Uterus (tissue), 2 donors: ENCODE measurements around the gene ALPP.

Source experiments
- POLR2A ChIP-seq, 2 donors: fragments of 450-650 bp; IDR thresholded peaks; one replicate each; pipeline ENCODE4 v1.6.1; 2016; ENCODE audit warnings: antibody characterized with exemption in 2 of 2, mild to moderate bottlenecking in 1 of 2, moderate library complexity in 1 of 2
- TF ChIP-seq, protein P1 (sequence below), 4 experiments: fragments of 200-600 bp in 2 of 4; fragments of 450-650 bp in 2 of 4; sonication (generic) in 2 of 4; IDR thresholded peaks; one replicate each; pipeline ENCODE4 v1.5.1; 2016 to 2019; ENCODE audit warnings: antibody characterized with exemption in 4 of 4, mild to moderate bottlenecking in 2 of 4, moderate library complexity in 1 of 4

DNA sequence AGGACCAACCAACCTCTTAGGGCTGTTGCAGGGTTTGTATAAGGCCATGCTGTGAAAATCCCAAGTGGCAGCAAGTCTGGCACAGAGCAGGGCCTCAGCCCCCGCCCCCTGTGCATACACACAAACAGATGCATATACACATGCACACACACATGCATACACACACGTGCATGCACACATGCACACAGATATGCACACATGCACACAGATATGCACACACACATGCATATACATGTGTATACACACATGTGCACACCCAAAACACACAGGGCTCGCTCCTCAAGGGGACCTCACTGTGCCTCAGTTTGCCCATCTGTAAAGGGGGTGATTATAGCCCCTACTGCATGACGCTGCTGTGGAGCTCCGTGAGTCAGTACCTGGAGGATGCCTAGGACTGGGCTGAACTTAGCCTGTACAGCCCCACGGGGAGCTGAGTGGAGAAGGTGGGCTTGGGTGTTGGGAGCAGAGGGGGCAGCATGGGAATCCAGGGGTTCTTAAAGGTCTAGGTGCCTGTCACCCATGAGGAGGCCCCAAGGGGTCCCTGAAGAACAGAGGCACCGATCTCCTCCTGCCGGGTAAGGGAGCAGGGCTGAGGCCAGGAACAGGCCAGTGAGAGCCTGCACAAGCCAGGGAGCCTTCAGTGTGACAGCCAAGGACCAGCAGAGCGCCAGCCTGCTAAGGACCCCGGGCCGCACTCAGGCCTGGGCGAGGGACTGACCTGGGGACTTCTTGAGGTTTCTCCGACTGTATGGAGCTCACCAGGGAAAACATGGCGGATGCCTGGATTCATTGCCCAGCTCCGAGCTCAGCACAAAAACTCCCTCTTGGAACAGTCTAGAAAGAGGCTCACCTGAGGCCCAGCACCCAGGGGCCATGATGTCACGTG is 53.4 kb downstream of the ALPP start:
- TF ChIP-seq, protein P1, sequence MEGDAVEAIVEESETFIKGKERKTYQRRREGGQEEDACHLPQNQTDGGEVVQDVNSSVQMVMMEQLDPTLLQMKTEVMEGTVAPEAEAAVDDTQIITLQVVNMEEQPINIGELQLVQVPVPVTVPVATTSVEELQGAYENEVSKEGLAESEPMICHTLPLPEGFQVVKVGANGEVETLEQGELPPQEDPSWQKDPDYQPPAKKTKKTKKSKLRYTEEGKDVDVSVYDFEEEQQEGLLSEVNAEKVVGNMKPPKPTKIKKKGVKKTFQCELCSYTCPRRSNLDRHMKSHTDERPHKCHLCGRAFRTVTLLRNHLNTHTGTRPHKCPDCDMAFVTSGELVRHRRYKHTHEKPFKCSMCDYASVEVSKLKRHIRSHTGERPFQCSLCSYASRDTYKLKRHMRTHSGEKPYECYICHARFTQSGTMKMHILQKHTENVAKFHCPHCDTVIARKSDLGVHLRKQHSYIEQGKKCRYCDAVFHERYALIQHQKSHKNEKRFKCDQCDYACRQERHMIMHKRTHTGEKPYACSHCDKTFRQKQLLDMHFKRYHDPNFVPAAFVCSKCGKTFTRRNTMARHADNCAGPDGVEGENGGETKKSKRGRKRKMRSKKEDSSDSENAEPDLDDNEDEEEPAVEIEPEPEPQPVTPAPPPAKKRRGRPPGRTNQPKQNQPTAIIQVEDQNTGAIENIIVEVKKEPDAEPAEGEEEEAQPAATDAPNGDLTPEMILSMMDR (IDR thresholded peaks at IDR 0.05): no peak
- no peak for TF ChIP-seq POLR2A (IDR thresholded peaks at IDR 0.05)
